ENCODE data around the gene MRPL49. TPM values are rescaled to one million over a fixed set of nuclear protein-coding genes. Genes with fewer than 3 reads are reported as not detected.

Gene MRPL49
- polyA plus RNA-seq, 1 donor from 2014 or later = 80.5 TPM

DNA sequence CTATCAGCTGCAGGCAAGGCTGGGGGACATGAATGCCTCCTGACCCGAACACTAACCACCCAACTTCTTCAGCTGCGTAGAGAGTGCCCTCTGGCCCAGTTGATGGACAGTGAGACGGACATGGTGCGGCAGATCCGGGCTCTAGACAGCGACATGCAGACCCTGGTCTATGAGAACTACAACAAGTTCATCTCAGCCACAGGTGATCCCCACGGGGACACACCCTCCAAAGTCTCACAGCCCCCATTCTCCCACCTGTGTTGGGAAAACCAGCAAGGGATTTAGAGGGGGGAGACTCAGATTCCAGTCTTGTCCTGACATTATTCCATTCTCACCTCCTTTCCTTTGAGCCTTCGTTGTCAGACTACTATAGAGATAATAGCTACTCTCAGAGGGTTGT lies 25.2 kb upstream of the MRPL49 start:
- Histone ChIP-seq H3K27ac (ENCODE audit: low read length) (peak overlapping the region; percentile 94), H4K20me1 (ENCODE audit: insufficient read depth) (no peaks in the 10 kb centered on the region), H2AFZ (ENCODE audit: low read depth, low read length) (peak overlapping the region; percentile 65), H3K79me2 (replicated peaks; ENCODE audit: insufficient read depth, low read length) (peaks cover 5% of the 10 kb centered on the region), H3K9ac (ENCODE audit: low read length) (peak overlapping the region; percentile 85), H3F3A (ENCODE audit: insufficient read depth, low read length, poor library complexity, severe bottlenecking) (no peaks in the 10 kb centered on the region), H3K27me3 (ENCODE audit: insufficient read depth, low read depth, low read length) (no peaks in the 10 kb centered on the region), H3K9me2 (ENCODE audit: insufficient read depth, low read length) (no peaks in the 10 kb centered on the region), H3K9me3 (ENCODE audit: low read length) (no peaks in the 10 kb centered on the region), H3K36me3 (ENCODE audit: insufficient read depth, low read length) (no peaks in the 10 kb centered on the region), H3K4me2 (ENCODE audit: low read length) (peak overlapping the region; percentile 44), H3K4me3 (ENCODE audit: low read length) (peak overlapping the region; percentile 70)
- no peak for TF ChIP-seq EZH2 (IDR thresholded peaks at IDR 0.05; ENCODE audit: borderline replicate concordance, insufficient read depth, low read length, poor library complexity, severe bottlenecking)

DNA sequence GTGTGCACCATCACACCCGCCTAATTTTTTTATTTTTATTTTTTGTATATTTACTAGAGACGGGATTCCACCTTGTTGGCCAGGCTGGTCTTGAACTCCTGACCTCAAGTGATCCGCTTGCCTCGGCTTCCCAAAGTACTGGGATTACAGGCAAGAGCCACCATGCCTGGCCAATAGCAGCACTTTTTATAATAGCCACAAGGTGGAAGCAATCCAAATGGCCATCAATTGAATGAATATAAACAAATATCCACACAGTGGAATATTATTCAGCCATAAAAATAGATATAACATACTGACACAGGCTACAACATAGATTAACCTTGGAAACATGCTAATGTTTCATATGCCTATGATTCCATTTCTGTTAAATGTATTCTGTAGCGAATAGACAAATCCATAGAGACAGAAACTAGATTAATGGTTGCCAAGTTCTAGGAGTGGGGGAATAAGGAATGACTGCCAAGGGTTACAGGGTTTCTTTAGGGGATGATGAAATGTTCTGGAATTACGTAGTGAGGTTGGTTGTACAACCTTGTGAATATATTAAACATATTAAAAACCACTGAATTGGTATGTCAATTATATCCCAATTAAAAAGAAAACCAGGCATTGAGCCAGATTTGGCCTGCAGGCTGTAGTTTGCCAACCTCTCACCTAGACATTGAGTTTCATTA lies 21.3 kb upstream of the MRPL49 start:
- Histone ChIP-seq H3K79me2 (replicated peaks; ENCODE audit: insufficient read depth, low read length) (peaks cover 5% of the 10 kb centered on the region), H3K27ac (ENCODE audit: low read length) (no peak overlapping the region), H4K20me1 (ENCODE audit: insufficient read depth) (no peaks in the 10 kb centered on the region)

DNA sequence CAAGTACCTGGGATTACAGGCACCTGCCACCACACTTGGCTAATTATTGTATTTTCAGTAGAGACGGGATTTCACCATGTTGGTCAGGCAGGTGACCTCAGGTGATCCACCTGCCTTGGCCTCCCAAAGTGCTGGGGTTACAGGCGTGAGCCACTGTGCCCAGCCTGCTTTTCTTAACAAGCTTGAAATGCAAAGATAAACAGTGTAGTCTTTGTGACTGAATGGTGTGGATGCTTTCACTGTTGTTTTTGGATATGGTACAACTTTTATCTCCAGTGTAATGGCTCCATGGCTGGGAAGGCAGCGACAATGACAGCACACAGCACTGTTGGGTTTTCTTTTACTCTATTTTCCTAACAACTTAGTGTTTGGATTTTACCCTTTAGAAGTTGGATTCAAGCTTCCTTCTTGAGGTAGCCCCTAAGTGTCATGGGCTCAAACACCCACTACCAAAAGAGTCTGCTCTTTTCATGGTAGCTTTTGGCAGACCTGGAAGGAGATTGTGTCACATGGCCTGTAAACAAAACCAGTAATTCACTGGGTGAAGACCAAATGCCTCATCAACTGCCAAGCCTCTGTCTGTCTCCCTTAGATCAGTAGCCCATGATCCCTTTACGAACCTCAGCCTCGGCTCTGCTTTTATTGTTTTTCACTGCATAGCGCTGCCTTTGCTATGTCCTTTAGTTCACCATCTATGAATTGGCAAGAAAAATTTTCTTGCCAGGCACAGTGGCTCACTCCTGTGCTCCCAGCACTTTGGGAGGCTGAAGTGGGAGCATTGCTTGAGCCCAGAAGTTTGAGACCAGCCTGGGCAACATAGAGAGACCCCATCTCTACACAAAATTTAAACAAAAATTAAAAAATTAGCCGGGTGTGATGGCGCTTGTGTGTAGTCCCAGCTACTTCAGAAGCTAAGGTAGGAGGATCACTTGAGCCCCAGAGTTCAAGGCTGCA lies 19.7 kb upstream of the MRPL49 start:
- Histone ChIP-seq H4K20me1 (ENCODE audit: insufficient read depth) (no peaks in the 10 kb centered on the region), H3K9ac (ENCODE audit: low read length) (no peak overlapping the region), H3F3A (ENCODE audit: insufficient read depth, low read length, poor library complexity, severe bottlenecking) (no peaks in the 10 kb centered on the region), H3K9me3 (ENCODE audit: low read length) (no peaks in the 10 kb centered on the region), H3K27me3 (ENCODE audit: insufficient read depth, low read depth, low read length) (no peaks in the 10 kb centered on the region), H3K36me3 (ENCODE audit: insufficient read depth, low read length) (no peaks in the 10 kb centered on the region), H3K4me3 (ENCODE audit: low read length) (no peak overlapping the region), H3K79me2 (replicated peaks; ENCODE audit: insufficient read depth, low read length) (peaks cover 5% of the 10 kb centered on the region), H3K9me2 (ENCODE audit: insufficient read depth, low read length) (no peaks in the 10 kb centered on the region), H3K27ac (ENCODE audit: low read length) (no peak overlapping the region), H3K4me2 (ENCODE audit: low read length) (no peak overlapping the region), H2AFZ (ENCODE audit: low read depth, low read length) (no peak overlapping the region)
- no peak for TF ChIP-seq MXI1 (conservative IDR thresholded peaks at IDR 0.05; ENCODE audit: poor library complexity, severe bottlenecking)
- TF ChIP-seq, protein P1, sequence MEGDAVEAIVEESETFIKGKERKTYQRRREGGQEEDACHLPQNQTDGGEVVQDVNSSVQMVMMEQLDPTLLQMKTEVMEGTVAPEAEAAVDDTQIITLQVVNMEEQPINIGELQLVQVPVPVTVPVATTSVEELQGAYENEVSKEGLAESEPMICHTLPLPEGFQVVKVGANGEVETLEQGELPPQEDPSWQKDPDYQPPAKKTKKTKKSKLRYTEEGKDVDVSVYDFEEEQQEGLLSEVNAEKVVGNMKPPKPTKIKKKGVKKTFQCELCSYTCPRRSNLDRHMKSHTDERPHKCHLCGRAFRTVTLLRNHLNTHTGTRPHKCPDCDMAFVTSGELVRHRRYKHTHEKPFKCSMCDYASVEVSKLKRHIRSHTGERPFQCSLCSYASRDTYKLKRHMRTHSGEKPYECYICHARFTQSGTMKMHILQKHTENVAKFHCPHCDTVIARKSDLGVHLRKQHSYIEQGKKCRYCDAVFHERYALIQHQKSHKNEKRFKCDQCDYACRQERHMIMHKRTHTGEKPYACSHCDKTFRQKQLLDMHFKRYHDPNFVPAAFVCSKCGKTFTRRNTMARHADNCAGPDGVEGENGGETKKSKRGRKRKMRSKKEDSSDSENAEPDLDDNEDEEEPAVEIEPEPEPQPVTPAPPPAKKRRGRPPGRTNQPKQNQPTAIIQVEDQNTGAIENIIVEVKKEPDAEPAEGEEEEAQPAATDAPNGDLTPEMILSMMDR (IDR thresholded peaks at IDR 0.05; ENCODE audit: poor library complexity, severe bottlenecking) = no peak
- no peak for TF ChIP-seq RAD21 (conservative IDR thresholded peaks at IDR 0.05)
- no peak for TF ChIP-seq POLR2AphosphoS5 (IDR thresholded peaks at IDR 0.05)
- TF ChIP-seq, protein P2, sequence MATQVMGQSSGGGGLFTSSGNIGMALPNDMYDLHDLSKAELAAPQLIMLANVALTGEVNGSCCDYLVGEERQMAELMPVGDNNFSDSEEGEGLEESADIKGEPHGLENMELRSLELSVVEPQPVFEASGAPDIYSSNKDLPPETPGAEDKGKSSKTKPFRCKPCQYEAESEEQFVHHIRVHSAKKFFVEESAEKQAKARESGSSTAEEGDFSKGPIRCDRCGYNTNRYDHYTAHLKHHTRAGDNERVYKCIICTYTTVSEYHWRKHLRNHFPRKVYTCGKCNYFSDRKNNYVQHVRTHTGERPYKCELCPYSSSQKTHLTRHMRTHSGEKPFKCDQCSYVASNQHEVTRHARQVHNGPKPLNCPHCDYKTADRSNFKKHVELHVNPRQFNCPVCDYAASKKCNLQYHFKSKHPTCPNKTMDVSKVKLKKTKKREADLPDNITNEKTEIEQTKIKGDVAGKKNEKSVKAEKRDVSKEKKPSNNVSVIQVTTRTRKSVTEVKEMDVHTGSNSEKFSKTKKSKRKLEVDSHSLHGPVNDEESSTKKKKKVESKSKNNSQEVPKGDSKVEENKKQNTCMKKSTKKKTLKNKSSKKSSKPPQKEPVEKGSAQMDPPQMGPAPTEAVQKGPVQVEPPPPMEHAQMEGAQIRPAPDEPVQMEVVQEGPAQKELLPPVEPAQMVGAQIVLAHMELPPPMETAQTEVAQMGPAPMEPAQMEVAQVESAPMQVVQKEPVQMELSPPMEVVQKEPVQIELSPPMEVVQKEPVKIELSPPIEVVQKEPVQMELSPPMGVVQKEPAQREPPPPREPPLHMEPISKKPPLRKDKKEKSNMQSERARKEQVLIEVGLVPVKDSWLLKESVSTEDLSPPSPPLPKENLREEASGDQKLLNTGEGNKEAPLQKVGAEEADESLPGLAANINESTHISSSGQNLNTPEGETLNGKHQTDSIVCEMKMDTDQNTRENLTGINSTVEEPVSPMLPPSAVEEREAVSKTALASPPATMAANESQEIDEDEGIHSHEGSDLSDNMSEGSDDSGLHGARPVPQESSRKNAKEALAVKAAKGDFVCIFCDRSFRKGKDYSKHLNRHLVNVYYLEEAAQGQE (IDR thresholded peaks at IDR 0.05; ENCODE audit: borderline replicate concordance) = no peak
- TF ChIP-seq EP300 (conservative IDR thresholded peaks at IDR 0.05; ENCODE audit: poor library complexity, severe bottlenecking) = no peak

More for the DNA sequence above, 21.3 kb upstream of the MRPL49 start:
- TF ChIP-seq TAF1 (IDR thresholded peaks at IDR 0.05; ENCODE audit: low read depth) (no peak), RAD21 (conservative IDR thresholded peaks at IDR 0.05) (no peak), SMC3 (conservative IDR thresholded peaks at IDR 0.05; ENCODE audit: poor library complexity) (no peak), EP300 (conservative IDR thresholded peaks at IDR 0.05; ENCODE audit: poor library complexity, severe bottlenecking) (no peak), EZH2 (IDR thresholded peaks at IDR 0.05; ENCODE audit: borderline replicate concordance, insufficient read depth, low read length, poor library complexity, severe bottlenecking) (no peak), MXI1 (conservative IDR thresholded peaks at IDR 0.05; ENCODE audit: poor library complexity, severe bottlenecking) (no peak)
- TF ChIP-seq, protein P2 (IDR thresholded peaks at IDR 0.05; ENCODE audit: borderline replicate concordance) = no peak
- Histone ChIP-seq H3K9ac (ENCODE audit: low read length) (no peak overlapping the region), H3K9me3 (ENCODE audit: low read length) (no peaks in the 10 kb centered on the region), H3K36me3 (ENCODE audit: insufficient read depth, low read length) (no peaks in the 10 kb centered on the region), H2AFZ (ENCODE audit: low read depth, low read length) (no peak overlapping the region), H3K9me2 (ENCODE audit: insufficient read depth, low read length) (no peaks in the 10 kb centered on the region), H3K4me3 (ENCODE audit: low read length) (no peak overlapping the region), H3K4me2 (ENCODE audit: low read length) (no peak overlapping the region), H3F3A (ENCODE audit: insufficient read depth, low read length, poor library complexity, severe bottlenecking) (no peaks in the 10 kb centered on the region), H3K27me3 (ENCODE audit: insufficient read depth, low read depth, low read length) (no peaks in the 10 kb centered on the region)
